Spleen (tissue), 11 donors: ENCODE data around the gene ZDHHC7. TPM values are rescaled to one million over a fixed set of nuclear protein-coding genes. Genes with fewer than 3 reads are reported as not detected.

Experiments used
- DNase-seq: peaks from one replicate; pipeline ENCODE4 v3.0.0-alpha.2; 2020
- H3K27ac ChIP-seq, 8 donors: fragments of 200-600 bp; sonication (generic) in 7 of 8; 1 replicate in 4 of 8; 2 replicates in 4 of 8; pipeline versions ENCODE4 v1.5.0 to v1.8.0; 2016 to 2021; ENCODE audit warnings: inconsistent platforms in 4 of 8, mild to moderate bottlenecking in 4 of 8, moderate library complexity in 1 of 8
- H3K27me3 ChIP-seq, 7 donors: fragments of 200-600 bp; sonication (generic) in 6 of 7; replicated peaks in 1 of 7; 1 replicate in 4 of 7; 2 replicates in 3 of 7; pipeline versions ENCODE4 v1.5.0 to v1.8.0; 2016 to 2021; ENCODE audit warnings: inconsistent platforms in 3 of 7, mild to moderate bottlenecking in 1 of 7
- H3K36me3 ChIP-seq, 6 donors: fragments of 200-600 bp; sonication (generic) in 5 of 6; 1 replicate in 4 of 6; 2 replicates in 2 of 6; pipeline versions ENCODE4 v1.5.0 to v1.8.0; 2016 to 2021; ENCODE audit warnings: inconsistent platforms in 2 of 6
- H3K4me1 ChIP-seq, 6 donors: fragments of 200-600 bp; sonication (generic) in 5 of 6; 1 replicate in 3 of 6; 2 replicates in 3 of 6; pipeline versions ENCODE4 v1.5.0 to v1.8.0; 2016 to 2021; ENCODE audit warnings: inconsistent platforms in 3 of 6
- H3K4me3 ChIP-seq, 8 donors: fragments of 200-600 bp; sonication (generic) in 7 of 8; 1 replicate in 4 of 8; 2 replicates in 4 of 8; pipeline versions ENCODE4 v1.5.0 to v1.8.0; 2016 to 2021; ENCODE audit warnings: inconsistent platforms in 4 of 8, mild to moderate bottlenecking in 4 of 8, moderate library complexity in 2 of 8
- H3K9me3 ChIP-seq, 8 donors: fragments of 200-600 bp; sonication (generic) in 7 of 8; 1 replicate in 4 of 8; 2 replicates in 4 of 8; pipeline versions ENCODE4 v1.5.0 to v1.8.0; 2016 to 2021; ENCODE audit warnings: inconsistent platforms in 4 of 8
- CTCF ChIP-seq, 11 experiments: fragments of 200-600 bp in 7 of 11; fragments of 450-650 bp in 4 of 11; sonication (generic) in 4 of 11; IDR thresholded peaks in 8 of 11; conservative IDR thresholded peaks in 3 of 11; 1 replicate in 7 of 11; 2 replicates in 4 of 11; pipeline versions ENCODE4 v1.4.0 to v1.8.0; 2016 to 2021; ENCODE audit warnings: antibody characterized with exemption in 11 of 11, inconsistent platforms in 4 of 11, mild to moderate bottlenecking in 1 of 11
- POLR2A ChIP-seq, 3 donors: fragments of 450-650 bp; IDR thresholded peaks; one replicate each; pipeline ENCODE4 v1.5.1; 2017; ENCODE audit warnings: antibody characterized with exemption in 3 of 3, mild to moderate bottlenecking in 1 of 3
- POLR2AphosphoS5 ChIP-seq, 3 donors: sonication (generic); formaldehyde crosslinking; IDR thresholded peaks; one replicate each; pipeline ENCODE4 v1.5.1; 2017; ENCODE audit warnings: antibody characterized with exemption in 3 of 3
- WGBS, 5 donors: extraction: QIAGEN DNeasy Blood & Tissue Kit in 3 of 5; methylation state at CpG; one replicate each; pipeline versions ENCODE4 v1.1.5 to v1.1.7; 2013 to 2018; 5-methylcytosine and 5-hydroxymethylcytosine counted together
- intact Hi-C: fragments of 100-400 bp; cut with DNase I; formaldehyde crosslinking; loops from one replicate; pipeline ENCODE4 v1.15.0; 2023; ENCODE audit warnings: low total_unique reads
- polyA plus RNA-seq, 3 donors: library from polyadenylated mRNA; stranded (reverse); fragments of 200-250 nt; gene quantifications; one replicate each; pipeline ENCODE4 v1.2.1, GENCODE V29; 2013
- total RNA-seq, 7 donors: library from RNA; depleted of rRNA in 3 of 7; stranded (reverse); fragments of >200 nt in 3 of 7; fragmentation: NEBNext Ultra II Directional in 4 of 7; extraction: Animal tissue kit (Norgen Biotek cat#: 25700) in 4 of 7; gene quantifications; one replicate each; pipeline versions ENCODE4 v1.1.0 to v1.2.1, GENCODE V29; 2016 to 2021
- donor health status: healthy with polysubstance abuse.
- donor health status: DM: no; HTN: no; CAD: no; lungs with moderate emphysema.
- donor health status: DM: no; HTN: no; CAD: no.
- donor health status: Bipolar disorder and iron deficiency.
- donor health status: healthy.
- donor health status: DM: no; HTN: no; CAD: no.
- donor health status: DM: yes; HTN: yes; CAD: no.

Gene ZDHHC7
- total and polyA plus RNA-seq, 10 donors = 10.3 to 87.1 (median 49.4) TPM

- Histone ChIP-seq H3K27ac (no peak overlapping the region), H3K4me3 (no peak overlapping the region), H3K9me3 (no peaks in the 10 kb centered on the region), H3K36me3 (no peaks in the 10 kb centered on the region), H3K27me3 (no peaks in the 10 kb centered on the region), H3K4me1 (peaks cover 11 to 55% (median 31%) of the 10 kb centered on the region in 6 donors)
- peak in 4 of 11 experiments; percentile 35 to 49 (median 42) for TF ChIP-seq CTCF (IDR thresholded peaks at IDR 0.05 in 8 of 11, conservative IDR thresholded peaks at IDR 0.05 in 3 of 11)
- no peak for TF ChIP-seq POLR2A (IDR thresholded peaks at IDR 0.05)
- no peak for DNase-seq
- WGBS, 5 donors = 62 to 87% (median 83%) methylated on average over 7 to 10 of the region's 10 CpGs
- intact Hi-C loops = loop anchor here (5.0 kb wide), 1 partner anchor 194 kb away; no protein-coding TSS in a partner anchor
These were observed 60.4 kb downstream of the ZDHHC7 start for GRCh38 chr16:84950906-84951305.

- 80 to 87% (median 84%) methylated on average over 10 of the region's 10 CpGs for WGBS, 5 donors
- Histone ChIP-seq H3K36me3 (no peaks in the 10 kb centered on the region), H3K27ac (no peak overlapping the region), H3K27me3 (no peaks in the 10 kb centered on the region), H3K4me3 (no peak overlapping the region), H3K9me3 (no peaks in the 10 kb centered on the region), H3K4me1 (peaks cover 11 to 55% (median 31%) of the 10 kb centered on the region in 6 donors)
- no peak for DNase-seq
- intact Hi-C loops = loop anchor here (5.0 kb wide), 1 partner anchor 193 kb away; no protein-coding TSS in a partner anchor
- TF ChIP-seq POLR2AphosphoS5 (IDR thresholded peaks at IDR 0.05) (no peak), POLR2A (IDR thresholded peaks at IDR 0.05) (no peak)
These were observed 61.4 kb downstream of the ZDHHC7 start for GRCh38 chr16:84949772-84950436.

GRCh38 chr16:84948851-84949610, 62.3 kb downstream of the ZDHHC7 start:
- WGBS, 5 donors = 26 to 40% (median 36%) methylated on average over 10 of the region's 10 CpGs
- no peak for DNase-seq
- TF ChIP-seq CTCF (IDR thresholded peaks at IDR 0.05 in 8 of 11, conservative IDR thresholded peaks at IDR 0.05 in 3 of 11) = peak in 1 of 11 experiments; percentile 4
- TF ChIP-seq POLR2AphosphoS5 (IDR thresholded peaks at IDR 0.05) = no peak
- intact Hi-C loops = no loop called here
- Histone ChIP-seq H3K4me1 (peaks cover 11 to 54% (median 31%) of the 10 kb centered on the region in 6 donors), H3K36me3 (no peaks in the 10 kb centered on the region), H3K9me3 (no peaks in the 10 kb centered on the region), H3K27ac (no peak overlapping the region), H3K27me3 (no peaks in the 10 kb centered on the region), H3K4me3 (no peak overlapping the region)

- H3K27ac ChIP-seq = no peak overlapping the region
- H3K27me3 ChIP-seq = no peaks in the 10 kb centered on the region
- intact Hi-C loops = no loop called here
- DNase-seq = peak; percentile 77
- 40 to 61% (median 59%) methylated on average over 17 to 27 of the region's 27 CpGs for WGBS, 5 donors
- no peaks in the 10 kb centered on the region for H3K9me3 ChIP-seq
- no peak overlapping the region for H3K4me3 ChIP-seq
- no peak for TF ChIP-seq POLR2AphosphoS5 (IDR thresholded peaks at IDR 0.05)
- no peak for TF ChIP-seq POLR2A (IDR thresholded peaks at IDR 0.05)
- peaks cover 10 to 46% (median 26%) of the 10 kb centered on the region in 6 donors for H3K4me1 ChIP-seq
- no peaks in the 10 kb centered on the region for H3K36me3 ChIP-seq
These were observed 63.1 kb downstream of the ZDHHC7 start for GRCh38 chr16:84947996-84948850.
